Liver (tissue), 3 donors: Measurements from ENCODE around the gene CHAD.

ENCODE experiments used
- EGR1 ChIP-seq, 2 donors: IDR thresholded peaks; 2 replicates each; pipeline ENCODE4 v1.6.1; 2016 to 2018; ENCODE audit warnings: antibody characterized with exemption in 2 of 2, low read depth in 2 of 2
- GABPA ChIP-seq, 2 donors: IDR thresholded peaks in 1 of 2; conservative IDR thresholded peaks in 1 of 2; 2 replicates each; pipeline ENCODE4 v1.6.1; 2016; ENCODE audit warnings: antibody characterized with exemption in 2 of 2, mild to moderate bottlenecking in 1 of 2, moderate library complexity in 1 of 2
- NR2F2 ChIP-seq: IDR thresholded peaks from 2 replicates; pipeline ENCODE4 v1.6.1; 2016; ENCODE audit warnings: antibody characterized with exemption
- RAD21 ChIP-seq, 2 donors: IDR thresholded peaks; 2 replicates each; pipeline ENCODE4 v1.6.1; 2016; ENCODE audit warnings: antibody characterized with exemption in 2 of 2, mild to moderate bottlenecking in 2 of 2
- REST ChIP-seq: IDR thresholded peaks from 2 replicates; pipeline ENCODE4 v1.6.1; 2016; ENCODE audit warnings: antibody characterized with exemption, mild to moderate bottlenecking
- SP1 ChIP-seq: IDR thresholded peaks from 2 replicates; pipeline ENCODE4 v1.6.1; 2018; ENCODE audit warnings: antibody characterized with exemption, mild to moderate bottlenecking
- TAF1 ChIP-seq: conservative IDR thresholded peaks from 2 replicates; pipeline ENCODE4 v1.6.1; 2016; ENCODE audit warnings: antibody characterized with exemption, mild to moderate bottlenecking
- YY1 ChIP-seq: IDR thresholded peaks from 2 replicates; pipeline ENCODE4 v1.6.1; 2016; ENCODE audit warnings: antibody characterized with exemption, mild to moderate bottlenecking
- TF ChIP-seq, protein P1 (sequence below): fragments of 150-350 bp; IDR thresholded peaks from 2 replicates; pipeline ENCODE4 v1.5.1; 2017; ENCODE audit warnings: improper control_type of control experiment, low read depth, low read length; ENCODE audit not compliant: missing input control
- TF ChIP-seq, protein P2 (sequence below): IDR thresholded peaks from 2 replicates; pipeline ENCODE4 v1.6.1; 2016; ENCODE audit warnings: antibody characterized with exemption
- donor health status: healthy.
- donor health status: healthy.

DNA sequence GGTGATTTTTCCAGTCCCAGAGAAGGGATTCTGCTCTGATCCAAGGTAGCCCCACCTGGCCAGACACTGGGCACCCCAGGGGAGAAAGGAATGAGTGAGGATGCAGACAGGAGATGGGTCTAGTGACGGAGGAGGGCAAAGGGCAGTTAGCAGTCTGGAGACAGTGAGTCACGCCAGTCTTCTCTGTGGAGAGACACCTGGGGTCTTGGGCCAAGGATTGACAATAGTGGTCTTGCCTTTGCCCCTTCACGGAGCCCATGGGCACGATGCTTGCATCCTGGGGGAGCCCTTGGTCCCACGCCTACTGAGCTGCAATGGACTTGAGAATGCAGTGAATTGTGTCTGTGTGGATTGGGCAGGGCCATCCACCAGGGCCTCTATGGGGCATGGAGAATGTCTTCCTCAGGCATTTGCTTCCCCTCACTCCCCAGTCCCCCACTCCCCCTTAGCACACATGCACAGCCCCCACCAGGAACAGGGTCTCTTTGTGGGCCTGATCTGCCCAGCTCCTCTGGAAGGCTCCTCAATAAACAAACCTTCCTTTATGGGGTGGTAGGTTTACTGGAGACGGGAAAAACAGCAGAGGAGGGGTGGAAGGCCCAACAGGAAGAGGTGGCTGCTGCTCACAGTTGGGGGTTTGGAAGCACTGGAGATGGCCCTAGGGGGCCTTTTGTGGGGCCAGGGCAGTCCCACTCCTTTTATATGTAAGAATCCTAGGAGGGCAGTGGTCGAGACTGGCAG is 1.4 kb downstream of the CHAD start:
- TF ChIP-seq NR2F2 (no peak), REST (no peak), RAD21 (IDR thresholded peaks at IDR 0.05) (no peak), SP1 (no peak), YY1 (no peak), TAF1 (no peak), GABPA (IDR thresholded peaks at IDR 0.05 in 1 of 2, conservative IDR thresholded peaks at IDR 0.05 in 1 of 2) (no peak), EGR1 (IDR thresholded peaks at IDR 0.05; ENCODE audit: low read depth in 2 of 2) (no peak)
- TF ChIP-seq, protein P1, sequence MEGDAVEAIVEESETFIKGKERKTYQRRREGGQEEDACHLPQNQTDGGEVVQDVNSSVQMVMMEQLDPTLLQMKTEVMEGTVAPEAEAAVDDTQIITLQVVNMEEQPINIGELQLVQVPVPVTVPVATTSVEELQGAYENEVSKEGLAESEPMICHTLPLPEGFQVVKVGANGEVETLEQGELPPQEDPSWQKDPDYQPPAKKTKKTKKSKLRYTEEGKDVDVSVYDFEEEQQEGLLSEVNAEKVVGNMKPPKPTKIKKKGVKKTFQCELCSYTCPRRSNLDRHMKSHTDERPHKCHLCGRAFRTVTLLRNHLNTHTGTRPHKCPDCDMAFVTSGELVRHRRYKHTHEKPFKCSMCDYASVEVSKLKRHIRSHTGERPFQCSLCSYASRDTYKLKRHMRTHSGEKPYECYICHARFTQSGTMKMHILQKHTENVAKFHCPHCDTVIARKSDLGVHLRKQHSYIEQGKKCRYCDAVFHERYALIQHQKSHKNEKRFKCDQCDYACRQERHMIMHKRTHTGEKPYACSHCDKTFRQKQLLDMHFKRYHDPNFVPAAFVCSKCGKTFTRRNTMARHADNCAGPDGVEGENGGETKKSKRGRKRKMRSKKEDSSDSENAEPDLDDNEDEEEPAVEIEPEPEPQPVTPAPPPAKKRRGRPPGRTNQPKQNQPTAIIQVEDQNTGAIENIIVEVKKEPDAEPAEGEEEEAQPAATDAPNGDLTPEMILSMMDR: no peak
- TF ChIP-seq, protein P2, sequence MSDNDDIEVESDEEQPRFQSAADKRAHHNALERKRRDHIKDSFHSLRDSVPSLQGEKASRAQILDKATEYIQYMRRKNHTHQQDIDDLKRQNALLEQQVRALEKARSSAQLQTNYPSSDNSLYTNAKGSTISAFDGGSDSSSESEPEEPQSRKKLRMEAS: no peak
